LHCN-M2 (cell line): ENCODE measurements around the gene EFCC1. TPM values are rescaled to one million over a fixed set of nuclear protein-coding genes. Genes with fewer than 3 reads are reported as not detected.

ENCODE experiments used
- DNase-seq: peaks from one replicate; pipeline ENCODE4 v3.0.0-alpha.2; 2012; ENCODE audit warnings: low read depth
- polyA plus RNA-seq: library from polyadenylated mRNA; unstranded; fragments of >200 nt; gene quantifications from one replicate; pipeline ENCODE4 v1.2.1, GENCODE V29; 2012; ENCODE audit warnings: missing spikeins
- total RNA-seq: library from RNA; depleted of rRNA; stranded (reverse); fragments of >200 nt; gene quantifications from 2 replicates; pipeline ENCODE4 v1.2.3, GENCODE V29; 2014; rRNA removed

The EFCC1 gene
- total RNA-seq: not detected in 2 replicates
- polyA plus RNA-seq: not detected

- DNase-seq: no peak
Observed at GRCh38 chr3:129001101-129001805, at the start of gene EFCC1. EFCC1 (plus strand) TSS chr3:129001304; CDS start chr3:129001629, 325 bp downstream.

DNA sequence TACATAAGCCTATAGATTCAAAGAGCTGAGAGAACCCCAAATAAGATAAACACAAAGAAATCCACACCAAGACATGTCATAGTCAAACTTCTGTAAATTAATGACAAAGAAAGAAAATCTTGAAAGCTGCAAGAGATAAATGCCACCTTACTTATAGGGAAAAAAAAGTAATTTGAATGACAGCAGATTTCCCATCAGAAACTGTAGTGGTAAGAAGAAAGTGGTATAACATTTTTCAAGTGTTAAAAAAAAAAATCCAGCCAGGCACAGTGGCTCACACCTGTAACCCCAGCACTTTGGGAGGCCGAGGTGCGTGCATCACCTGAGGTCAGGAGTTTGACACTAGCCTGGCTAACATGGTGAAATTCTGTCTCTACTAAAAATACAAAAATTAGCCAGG lies 44.7 kb upstream of the EFCC1 start:
- DNase-seq: no peak

DNA sequence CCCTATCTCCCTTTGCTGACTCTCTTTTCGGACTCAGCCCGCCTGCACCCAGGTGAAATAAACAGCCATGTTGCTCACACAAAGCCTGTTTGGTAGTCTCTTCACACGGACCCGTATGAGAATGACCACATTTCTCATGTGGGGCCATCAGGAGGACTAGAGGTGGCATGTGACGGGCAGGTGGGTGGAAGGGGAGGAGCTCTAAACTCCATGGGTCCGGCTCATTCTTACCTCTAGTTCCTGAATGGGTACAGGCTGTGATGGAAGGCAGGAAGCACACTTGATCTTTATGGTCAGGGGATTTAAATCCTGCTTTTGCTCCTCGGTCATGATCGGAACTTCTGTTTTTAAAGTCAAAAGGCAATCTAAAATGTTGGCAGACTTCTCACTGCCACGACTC lies 35.8 kb upstream of the EFCC1 start:
- DNase-seq: no peak

DNA sequence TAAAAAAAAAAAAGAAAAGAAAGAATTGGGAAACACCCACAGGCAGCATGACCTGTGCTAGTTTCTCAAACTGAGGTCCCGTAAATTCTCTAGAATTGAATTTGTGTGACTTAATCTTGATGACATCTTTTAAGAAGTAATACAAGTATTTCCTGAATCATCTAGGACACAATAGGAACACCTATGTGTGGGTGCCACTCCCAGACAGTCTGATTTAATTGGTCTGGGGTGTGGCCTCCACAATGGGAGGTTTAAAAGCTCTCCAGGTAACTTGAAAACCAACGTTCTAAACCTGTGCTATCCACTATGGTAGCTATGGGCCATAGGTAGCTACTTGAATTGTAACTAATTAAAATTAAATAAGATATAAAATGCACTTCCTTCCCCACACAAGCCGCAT lies 35.3 kb upstream of the EFCC1 start:
- DNase-seq: no peak

GRCh38 chr3:128967748-128968355 lies 33.3 kb upstream of the EFCC1 start:
- DNase-seq: no peak

DNA sequence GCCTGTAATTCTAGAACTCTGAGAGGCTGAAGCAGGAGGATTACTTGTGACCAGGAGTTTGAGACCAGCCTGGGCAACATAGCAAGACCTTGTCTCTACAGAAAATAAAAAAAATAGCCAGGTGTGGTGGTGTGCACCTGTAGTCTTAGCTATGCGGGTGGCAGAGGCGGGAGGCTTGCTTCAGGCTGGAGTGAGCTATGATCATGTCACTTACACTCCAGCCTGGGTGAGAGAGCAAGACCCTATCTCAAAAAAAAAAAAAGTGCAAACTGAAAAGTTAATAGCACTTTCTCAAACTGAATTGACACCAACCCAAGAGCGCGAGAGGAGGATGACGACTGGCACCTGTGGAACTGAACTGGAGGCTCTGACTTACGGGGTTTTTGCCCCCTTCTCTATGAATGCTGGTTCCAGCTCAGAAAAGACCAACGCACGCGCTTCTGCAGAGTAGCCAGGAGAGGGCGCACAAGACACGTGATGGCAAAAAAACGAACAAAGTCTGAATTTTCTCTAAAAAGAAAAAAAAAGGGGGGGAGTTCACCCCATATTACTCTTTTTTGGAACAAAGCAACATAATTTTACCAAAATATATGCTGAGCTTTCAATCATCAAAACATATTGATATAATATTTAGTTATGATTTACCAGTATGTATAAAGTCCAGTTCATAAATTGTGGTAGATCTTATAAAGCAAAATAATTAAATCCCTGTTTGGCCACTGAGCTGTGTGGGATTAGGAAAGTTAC lies 30.9 kb upstream of the EFCC1 start:
- peak; percentile 40 for DNase-seq

GRCh38 chr3:128970740-128971047 lies 30.4 kb upstream of the EFCC1 start:
- no peak for DNase-seq

- no peak for DNase-seq
Observed at GRCh38 chr3:128971421-128972100, 29.5 kb upstream of the EFCC1 start.

DNA sequence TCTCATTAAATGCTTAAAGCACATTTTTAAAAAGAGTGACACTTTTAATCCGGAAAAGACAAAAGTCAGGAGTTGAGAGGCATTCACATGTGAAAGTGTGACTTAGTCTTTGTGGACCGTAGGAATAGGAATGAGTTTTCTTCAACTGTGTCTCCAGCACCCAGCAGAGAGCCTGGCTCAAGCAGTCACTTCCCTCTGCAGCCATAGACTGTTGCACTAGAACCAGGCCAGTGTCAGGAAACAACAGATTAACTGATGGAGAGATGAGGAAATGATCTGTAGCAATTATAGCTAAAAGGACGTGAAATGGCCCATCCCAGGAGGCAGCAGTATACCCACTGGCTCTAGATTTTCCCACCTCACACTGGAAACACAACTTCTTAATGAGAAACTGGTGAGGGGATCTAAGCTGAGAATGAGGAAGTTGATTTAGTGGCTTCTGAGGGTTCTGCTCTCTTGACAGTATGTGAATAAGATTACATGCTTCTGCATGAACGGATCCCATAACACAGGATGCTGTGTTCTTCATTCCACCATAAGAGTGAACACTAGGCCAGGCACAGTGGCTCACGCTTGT lies 27.0 kb upstream of the EFCC1 start:
- no peak for DNase-seq

GRCh38 chr3:128975276-128975675 lies 25.8 kb upstream of the EFCC1 start:
- DNase-seq: no peak

- no peak for DNase-seq
Observed at GRCh38 chr3:128983293-128984069, 17.6 kb upstream of the EFCC1 start.

- no peak for DNase-seq
Observed at GRCh38 chr3:128984596-128984995, 16.5 kb upstream of the EFCC1 start.

DNA sequence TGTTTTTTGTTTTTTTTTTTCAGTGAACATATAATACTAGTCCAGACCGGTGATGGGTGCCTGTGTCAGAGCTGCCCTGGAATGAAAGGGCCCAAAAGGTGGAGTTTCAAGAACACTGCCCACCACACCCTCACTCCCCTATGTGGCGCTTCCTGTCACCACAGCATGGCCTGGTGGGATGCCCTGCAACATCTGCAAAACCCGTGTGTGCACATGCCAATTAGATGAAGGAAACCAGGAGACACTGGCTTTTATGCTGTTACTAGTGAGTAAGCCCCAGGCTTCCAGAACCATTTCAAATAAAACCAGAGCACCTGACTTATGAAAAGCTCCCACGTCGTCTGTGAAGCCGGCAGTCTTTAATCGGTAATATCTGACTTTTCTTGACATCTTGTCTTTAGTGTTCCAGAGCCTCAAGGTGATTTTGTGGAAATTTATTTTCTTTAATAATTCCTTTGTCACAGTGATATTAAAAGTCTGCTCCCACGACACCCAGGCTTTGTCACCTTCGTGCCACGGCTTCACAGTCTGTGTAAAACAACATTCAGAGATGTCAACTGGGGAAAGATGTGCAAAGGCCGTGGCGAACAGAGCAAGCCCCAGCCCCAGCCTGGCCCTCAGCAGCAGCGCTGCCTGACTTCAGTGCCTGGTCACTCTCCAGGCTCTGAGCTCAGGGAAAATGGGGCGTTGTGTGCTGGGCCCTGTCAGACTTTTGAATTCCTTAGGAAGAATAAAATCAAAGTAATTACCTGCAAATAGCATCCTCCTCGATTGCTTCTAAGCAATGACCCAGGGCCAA lies 13.6 kb upstream of the EFCC1 start:
- DNase-seq: no peak

DNA sequence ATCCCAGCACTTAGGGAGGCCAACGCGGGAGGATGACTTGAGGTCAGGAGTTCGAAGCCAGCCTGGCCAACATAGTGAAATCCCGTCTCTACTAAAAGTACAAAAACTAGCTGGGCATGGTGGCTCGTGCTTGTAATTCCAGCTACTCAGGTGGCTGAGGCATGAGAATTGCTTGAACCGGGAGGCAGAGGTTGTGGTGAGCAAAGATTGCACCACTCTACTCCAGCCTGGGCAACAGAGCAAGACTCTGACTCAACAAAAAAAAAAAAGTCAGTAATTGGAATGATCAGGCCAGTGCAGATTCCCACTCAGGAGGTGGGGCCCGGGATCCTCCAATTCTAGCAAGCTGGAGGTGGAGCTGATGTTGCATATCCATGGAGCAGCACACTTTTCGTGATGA lies 12.8 kb upstream of the EFCC1 start:
- DNase-seq: no peak

DNA sequence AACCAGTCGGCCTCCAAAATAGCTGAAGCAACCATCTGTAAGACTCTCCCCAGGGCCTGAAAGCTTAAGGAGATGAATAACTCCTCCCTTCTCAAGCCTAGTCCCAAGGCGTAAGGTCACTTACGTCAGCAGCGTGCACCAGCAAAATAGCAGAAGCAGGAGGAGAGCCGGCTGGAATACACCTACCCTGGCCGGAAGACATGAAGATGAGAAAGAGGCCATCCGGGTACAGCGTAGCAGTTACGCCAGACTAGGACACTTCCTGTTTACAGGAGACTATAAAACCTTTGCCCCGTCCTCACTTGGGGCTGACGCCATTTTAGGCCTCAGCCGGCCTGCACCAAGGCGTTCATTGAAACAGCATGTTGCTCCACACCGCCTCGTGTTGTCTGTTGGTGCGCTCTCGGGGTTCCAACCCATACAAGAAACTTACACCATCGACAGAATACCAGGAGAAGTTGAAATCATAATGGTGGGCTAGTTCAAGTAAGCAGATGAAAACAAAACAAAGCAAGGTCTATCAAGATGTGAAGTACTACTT lies 9.7 kb upstream of the EFCC1 start:
- DNase-seq: no peak

DNA sequence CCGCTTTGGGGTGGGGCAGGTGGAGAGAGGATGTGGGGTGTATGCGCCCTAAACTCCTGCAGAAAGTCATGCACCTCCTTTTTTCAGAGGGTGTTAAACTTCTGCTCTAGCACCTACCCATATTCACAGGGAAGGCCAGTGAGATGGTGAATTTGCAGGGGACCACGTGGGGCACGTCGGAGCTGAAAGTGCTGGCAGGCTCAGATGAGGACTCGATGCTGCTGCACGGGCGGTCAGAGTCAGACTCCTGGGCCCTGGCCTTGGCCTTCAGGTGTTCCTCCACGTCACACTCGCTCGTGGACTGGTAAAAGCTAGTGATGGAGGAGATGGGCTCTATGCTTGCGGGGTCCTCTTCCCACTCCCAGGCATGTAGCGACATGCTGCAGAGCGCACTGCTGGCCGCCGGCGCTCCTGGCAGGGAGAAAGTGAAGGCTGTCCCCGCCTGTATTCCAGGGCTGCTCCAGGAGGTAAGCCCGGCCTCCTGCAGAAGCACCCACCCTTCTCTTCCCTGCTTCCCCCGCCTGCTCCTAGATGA lies 8.1 kb upstream of the EFCC1 start:
- no peak for DNase-seq

DNA sequence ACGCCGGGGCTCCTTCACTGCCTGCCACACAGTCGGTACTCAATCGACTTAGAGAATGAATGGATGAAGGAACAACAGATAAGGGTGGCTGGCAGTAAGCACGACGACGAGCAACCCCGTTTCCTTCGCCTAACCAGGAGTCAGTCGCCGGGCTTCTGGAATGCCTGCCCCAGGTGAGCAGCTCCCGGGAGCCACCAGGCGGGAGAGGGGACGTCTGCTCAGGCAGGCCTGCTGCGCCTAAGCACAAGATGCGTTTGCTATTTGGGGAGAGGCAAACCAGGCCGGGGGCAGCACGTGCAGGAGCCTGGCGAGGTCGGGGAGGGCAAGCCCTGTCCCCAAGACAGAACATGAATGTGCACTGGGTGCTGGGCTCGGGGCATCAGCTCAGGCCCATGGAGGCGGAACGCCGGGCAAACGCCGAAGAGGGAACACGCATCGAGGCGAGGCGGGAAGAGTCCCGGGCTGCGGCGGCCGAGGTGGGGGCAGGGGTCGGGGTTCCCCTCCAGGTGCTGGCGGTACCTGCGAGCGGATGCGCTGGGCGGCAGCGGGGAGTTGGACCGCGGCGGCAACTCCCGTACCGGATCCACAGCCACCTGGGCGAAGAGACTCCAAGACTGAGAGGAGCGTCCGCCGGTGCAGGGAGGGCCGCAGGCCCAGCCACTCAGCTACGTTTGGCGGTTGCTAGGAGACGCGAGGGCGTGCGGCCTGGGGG lies 7.5 kb upstream of the EFCC1 start, which contains the start of gene CFAP92:
CFAP92 (minus strand) TSS at position 616 of the 712 bp plus-strand sequence. CDS start 772 bp downstream, outside the sequence.
- peak; percentile 45 for DNase-seq

DNA sequence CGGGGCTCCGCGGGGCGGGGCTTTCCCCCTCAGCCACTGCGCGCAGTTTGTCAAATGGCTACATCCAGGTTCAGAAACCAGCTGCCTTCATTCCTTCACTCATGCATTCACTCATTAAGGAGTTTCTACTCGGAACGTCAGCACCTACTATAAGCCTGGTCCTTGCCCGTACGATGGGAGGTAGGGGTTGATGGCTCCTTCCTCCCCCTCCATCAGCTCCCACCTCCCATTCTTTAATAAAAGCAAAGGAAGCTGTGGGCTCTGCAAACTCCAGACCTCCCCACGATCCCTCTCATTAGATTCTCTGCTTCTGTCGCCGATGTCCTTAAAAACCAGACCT lies 7.0 kb upstream of the EFCC1 start:
- DNase-seq: no peak
